ENCODE measurements around the gene NRP2.

DNA sequence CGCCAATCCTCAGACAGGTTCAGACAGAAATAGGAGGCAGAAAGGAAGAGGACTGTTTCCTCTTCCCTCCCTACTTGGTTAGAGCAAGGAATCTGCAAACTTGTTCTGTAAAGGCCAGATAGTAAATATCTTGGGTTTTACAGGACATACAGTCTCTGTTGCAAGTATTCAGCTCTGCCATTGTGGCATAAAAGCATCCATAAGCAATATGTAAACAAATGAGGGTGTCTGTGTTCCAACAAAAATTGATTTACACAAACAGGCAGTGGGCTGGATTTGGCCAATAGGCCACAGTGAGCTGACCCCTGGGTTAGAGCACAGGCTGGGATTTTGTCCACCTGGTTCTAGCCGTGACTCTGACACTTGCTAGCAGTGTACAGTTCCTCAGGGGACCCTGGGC is 89.4 kb downstream of the NRP2 start:
- TF ChIP-seq, protein P1, sequence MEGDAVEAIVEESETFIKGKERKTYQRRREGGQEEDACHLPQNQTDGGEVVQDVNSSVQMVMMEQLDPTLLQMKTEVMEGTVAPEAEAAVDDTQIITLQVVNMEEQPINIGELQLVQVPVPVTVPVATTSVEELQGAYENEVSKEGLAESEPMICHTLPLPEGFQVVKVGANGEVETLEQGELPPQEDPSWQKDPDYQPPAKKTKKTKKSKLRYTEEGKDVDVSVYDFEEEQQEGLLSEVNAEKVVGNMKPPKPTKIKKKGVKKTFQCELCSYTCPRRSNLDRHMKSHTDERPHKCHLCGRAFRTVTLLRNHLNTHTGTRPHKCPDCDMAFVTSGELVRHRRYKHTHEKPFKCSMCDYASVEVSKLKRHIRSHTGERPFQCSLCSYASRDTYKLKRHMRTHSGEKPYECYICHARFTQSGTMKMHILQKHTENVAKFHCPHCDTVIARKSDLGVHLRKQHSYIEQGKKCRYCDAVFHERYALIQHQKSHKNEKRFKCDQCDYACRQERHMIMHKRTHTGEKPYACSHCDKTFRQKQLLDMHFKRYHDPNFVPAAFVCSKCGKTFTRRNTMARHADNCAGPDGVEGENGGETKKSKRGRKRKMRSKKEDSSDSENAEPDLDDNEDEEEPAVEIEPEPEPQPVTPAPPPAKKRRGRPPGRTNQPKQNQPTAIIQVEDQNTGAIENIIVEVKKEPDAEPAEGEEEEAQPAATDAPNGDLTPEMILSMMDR (IDR thresholded peaks at IDR 0.05 in 8 of 11, conservative IDR thresholded peaks at IDR 0.05 in 3 of 11), result no peak
- no peak for TF ChIP-seq POLR2A (IDR thresholded peaks at IDR 0.05)
